Omental fat pad (tissue), 4 donors: ENCODE measurements around the gene RASA2. TPM values are rescaled to one million over a fixed set of nuclear protein-coding genes. Genes with fewer than 3 reads are reported as not detected.

Source experiments
- ATAC-seq: fragments of 150-250 bp; one replicate; pipeline ENCODE4 v1.9.1; 2016; ENCODE audit warnings: mild to moderate bottlenecking, moderate library complexity; ENCODE audit not compliant: low FRiP score
- DNase-seq: peaks from one replicate; pipeline ENCODE4 v3.0.0-alpha.2; 2019; ENCODE audit warnings: low spot score
- total RNA-seq, 4 donors: library from RNA; depleted of rRNA; stranded (reverse); fragments of >200 nt; gene quantifications; one replicate each; pipeline ENCODE4 v1.1.0, GENCODE V29; 2016
- TF ChIP-seq, protein P1 (sequence below), 3 donors: fragments of 450-650 bp; IDR thresholded peaks; one replicate each; pipeline ENCODE4 v1.5.1; 2016 to 2017; ENCODE audit warnings: antibody characterized with exemption in 3 of 3, mild to moderate bottlenecking in 3 of 3, moderate library complexity in 2 of 3

The RASA2 gene
- total RNA-seq, 4 donors from 2014 or later: 16.4 to 19.8 (median 18.0) TPM

- TF ChIP-seq, protein P1, sequence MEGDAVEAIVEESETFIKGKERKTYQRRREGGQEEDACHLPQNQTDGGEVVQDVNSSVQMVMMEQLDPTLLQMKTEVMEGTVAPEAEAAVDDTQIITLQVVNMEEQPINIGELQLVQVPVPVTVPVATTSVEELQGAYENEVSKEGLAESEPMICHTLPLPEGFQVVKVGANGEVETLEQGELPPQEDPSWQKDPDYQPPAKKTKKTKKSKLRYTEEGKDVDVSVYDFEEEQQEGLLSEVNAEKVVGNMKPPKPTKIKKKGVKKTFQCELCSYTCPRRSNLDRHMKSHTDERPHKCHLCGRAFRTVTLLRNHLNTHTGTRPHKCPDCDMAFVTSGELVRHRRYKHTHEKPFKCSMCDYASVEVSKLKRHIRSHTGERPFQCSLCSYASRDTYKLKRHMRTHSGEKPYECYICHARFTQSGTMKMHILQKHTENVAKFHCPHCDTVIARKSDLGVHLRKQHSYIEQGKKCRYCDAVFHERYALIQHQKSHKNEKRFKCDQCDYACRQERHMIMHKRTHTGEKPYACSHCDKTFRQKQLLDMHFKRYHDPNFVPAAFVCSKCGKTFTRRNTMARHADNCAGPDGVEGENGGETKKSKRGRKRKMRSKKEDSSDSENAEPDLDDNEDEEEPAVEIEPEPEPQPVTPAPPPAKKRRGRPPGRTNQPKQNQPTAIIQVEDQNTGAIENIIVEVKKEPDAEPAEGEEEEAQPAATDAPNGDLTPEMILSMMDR (IDR thresholded peaks at IDR 0.05): no peak
- no peak for DNase-seq
- ATAC-seq: no peak
Measured at GRCh38 chr3:141629976-141630375, 143.1 kb downstream of the RASA2 start.

GRCh38 chr3:141632779-141633374 is 146.1 kb downstream of the RASA2 start:
- DNase-seq: no peak
- TF ChIP-seq, protein P1 (IDR thresholded peaks at IDR 0.05): no peak
- ATAC-seq: no peak

DNA sequence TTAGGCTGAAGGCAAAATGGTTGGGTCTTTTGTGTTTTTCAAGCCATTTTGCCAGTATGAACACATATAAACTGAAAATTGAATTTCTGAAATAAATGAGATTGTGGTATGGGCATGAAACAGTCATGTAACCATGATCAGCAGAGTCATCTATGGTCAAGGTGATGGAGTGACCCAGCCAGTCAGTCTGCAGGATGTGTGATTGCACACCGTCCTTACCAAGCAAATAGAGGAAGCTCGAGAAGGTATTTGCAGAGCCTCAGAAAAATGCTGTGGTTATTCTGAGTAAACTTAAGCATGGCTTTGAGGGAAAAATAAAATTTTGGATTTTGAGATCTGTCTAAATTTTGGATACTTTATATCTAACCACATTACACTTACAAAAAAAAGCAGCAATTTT is 155.4 kb downstream of the RASA2 start:
- TF ChIP-seq, protein P1 (IDR thresholded peaks at IDR 0.05): no peak
- ATAC-seq (no peak), DNase-seq (no peak)

- ATAC-seq: no peak
- DNase-seq: no peak
- TF ChIP-seq, protein P1 (IDR thresholded peaks at IDR 0.05): no peak
Measured at GRCh38 chr3:141643391-141643790, 156.6 kb downstream of the RASA2 start.

DNA sequence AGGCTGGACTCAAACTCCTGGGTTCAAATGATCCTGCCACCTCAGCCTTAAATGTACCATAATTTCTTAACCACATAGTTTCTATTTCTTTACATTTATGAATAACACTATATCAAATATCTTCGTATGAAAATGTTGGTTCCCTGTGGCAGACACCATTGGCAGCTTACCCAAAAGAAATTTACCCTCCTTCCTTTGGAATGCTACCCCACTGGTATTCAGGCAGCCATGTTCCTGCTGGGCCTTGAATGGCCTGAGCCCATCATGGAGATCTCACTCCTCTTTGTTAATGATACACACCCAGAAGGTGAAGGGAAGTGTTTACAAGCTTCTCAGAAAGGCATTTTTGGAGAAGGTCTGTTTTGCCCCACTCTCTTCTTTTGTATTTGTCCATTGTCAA is 157.0 kb downstream of the RASA2 start:
- no peak for ATAC-seq
- DNase-seq: no peak
- TF ChIP-seq, protein P1 (IDR thresholded peaks at IDR 0.05): no peak

DNA sequence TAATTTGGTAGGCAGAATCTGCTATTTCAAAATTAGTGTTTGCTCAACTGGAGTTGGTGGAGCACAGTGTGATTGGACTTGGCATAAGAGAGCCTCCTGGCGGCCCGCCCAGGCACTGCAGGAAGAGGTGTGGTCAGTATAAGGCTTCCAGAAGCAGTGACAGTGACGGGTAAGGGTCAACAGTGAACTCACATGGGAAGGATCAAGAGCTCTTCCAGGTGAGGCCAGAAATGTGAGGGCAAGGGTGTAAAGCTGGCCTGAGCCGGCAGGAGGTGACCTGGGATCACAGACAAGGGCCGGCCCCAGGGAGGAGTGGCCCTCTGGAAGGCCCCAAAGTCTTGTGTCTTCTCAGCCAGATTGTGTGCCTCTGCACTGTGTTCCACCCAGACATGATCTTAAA is 158.1 kb downstream of the RASA2 start:
- ATAC-seq (peak; percentile 82), DNase-seq (peak; percentile 69)
- TF ChIP-seq, protein P1 (IDR thresholded peaks at IDR 0.05): peak in 1 of 3 donors; percentile 26

DNA sequence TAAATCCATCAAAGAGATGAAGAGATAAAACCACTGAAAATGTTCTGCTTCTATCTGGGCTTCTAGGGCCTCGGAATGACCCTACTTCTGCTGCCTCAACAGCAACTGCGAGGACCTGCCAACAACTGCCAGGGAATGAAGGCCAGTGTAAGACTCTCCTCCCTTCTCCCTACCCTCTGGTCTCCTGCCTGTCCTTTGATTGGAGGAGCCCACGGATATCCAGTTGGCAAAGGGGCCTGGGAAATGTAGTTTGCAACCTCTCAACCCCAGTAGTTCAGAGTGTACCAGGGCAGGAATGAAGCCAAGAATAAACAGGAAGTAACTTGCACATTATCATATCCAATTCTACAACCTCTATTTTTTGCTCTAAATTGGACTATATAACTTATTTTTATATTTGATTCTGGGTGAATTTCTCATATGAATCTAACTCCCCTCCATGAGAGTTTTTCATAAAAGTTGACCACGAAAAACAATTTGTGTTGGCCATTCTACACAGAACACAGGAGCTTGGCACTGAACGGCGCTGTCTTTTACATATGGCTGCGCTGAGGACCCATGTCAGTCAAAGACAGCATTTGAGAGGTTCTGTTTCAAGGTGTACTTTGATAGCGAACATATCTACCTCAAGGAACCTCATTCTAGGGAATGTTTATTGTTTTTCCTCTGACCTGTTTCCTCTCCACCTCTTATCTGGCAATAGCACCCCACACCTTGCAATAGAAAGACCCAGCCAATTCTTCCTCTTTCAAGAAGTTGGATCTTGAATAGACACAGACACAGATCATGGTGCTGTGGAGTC is 160.1 kb downstream of the RASA2 start:
- ATAC-seq (no peak), DNase-seq (no peak)
- TF ChIP-seq, protein P1 (IDR thresholded peaks at IDR 0.05): no peak
